HEK293T (cell line): Measurements from ENCODE around the gene SMIM3.

Experiments used
- CTCF ChIA-PET: fragments of 350-600 bp; formaldehyde crosslinking; extraction: SDS; loops from one replicate; lab custom pipeline; 2021; ENCODE audit warnings: antibody characterized with exemption, inconsistent platforms; lab: Yijun Ruan, JAX
- POLR2A ChIA-PET: fragments of 350-600 bp; formaldehyde crosslinking; extraction: SDS; loops from one replicate; lab custom pipeline; 2020; ENCODE audit warnings: antibody characterized with exemption, inconsistent platforms; lab: Yijun Ruan, JAX
- DNase-seq: peaks from one replicate; pipeline ENCODE4 v3.0.0; 2012; ENCODE audit warnings: mixed read lengths; ENCODE audit errors: extremely low spot score
- ARNT ChIP-seq: fragments of 450-650 bp; IDR thresholded peaks from 2 replicates; pipeline ENCODE4 v1.6.1; 2017; ENCODE audit warnings: mild to moderate bottlenecking
- BHLHE40 ChIP-seq: fragments of 450-650 bp; IDR thresholded peaks from 2 replicates; pipeline ENCODE4 v1.6.1; 2016; ENCODE audit warnings: mild to moderate bottlenecking, moderate library complexity, borderline replicate concordance
- CTBP1 ChIP-seq: fragments of 450-650 bp; IDR thresholded peaks from 2 replicates; pipeline ENCODE4 v1.6.1; 2016; ENCODE audit warnings: borderline replicate concordance
- ELF4 ChIP-seq: fragments of 450-650 bp; IDR thresholded peaks from 2 replicates; pipeline ENCODE4 v1.6.1; 2017; ENCODE audit warnings: antibody characterized with exemption
- FOXA1 ChIP-seq: fragments of 450-650 bp; IDR thresholded peaks from 2 replicates; pipeline ENCODE4 v1.6.1; 2016; ENCODE audit warnings: mild to moderate bottlenecking
- FOXK2 ChIP-seq: fragments of 450-650 bp; IDR thresholded peaks from 2 replicates; pipeline ENCODE4 v1.6.1; 2016; ENCODE audit warnings: mild to moderate bottlenecking
- FOXM1 ChIP-seq: fragments of 450-650 bp; IDR thresholded peaks from 2 replicates; pipeline ENCODE4 v1.6.1; 2017; ENCODE audit warnings: mild to moderate bottlenecking, borderline replicate concordance
- HDGF ChIP-seq: fragments of 450-650 bp; IDR thresholded peaks from 2 replicates; pipeline ENCODE4 v1.6.1; 2017; ENCODE audit warnings: antibody characterized with exemption, borderline replicate concordance
- L3MBTL2 ChIP-seq: fragments of 450-650 bp; conservative IDR thresholded peaks from 2 replicates; pipeline ENCODE4 v1.6.1; 2016; ENCODE audit warnings: mild to moderate bottlenecking
- LEF1 ChIP-seq: fragments of 450-650 bp; IDR thresholded peaks from 2 replicates; pipeline ENCODE4 v1.6.1; 2017; ENCODE audit warnings: mild to moderate bottlenecking, borderline replicate concordance
- NFRKB ChIP-seq: fragments of 450-650 bp; IDR thresholded peaks from 2 replicates; pipeline ENCODE4 v1.6.1; 2016; ENCODE audit warnings: mild to moderate bottlenecking, moderate library complexity
- PKNOX1 ChIP-seq: fragments of 450-650 bp; IDR thresholded peaks from 2 replicates; pipeline ENCODE4 v1.6.1; 2016
- SP1 ChIP-seq: fragments of 450-650 bp; IDR thresholded peaks from 2 replicates; pipeline ENCODE4 v1.6.1; 2017
- SUZ12 ChIP-seq: fragments of 450-650 bp; IDR thresholded peaks from 2 replicates; pipeline ENCODE4 v1.6.1; 2016; ENCODE audit warnings: mild to moderate bottlenecking
- TARDBP ChIP-seq: fragments of 450-650 bp; IDR thresholded peaks from 2 replicates; pipeline ENCODE4 v1.6.1; 2016
- ZNF384 ChIP-seq: fragments of 450-650 bp; IDR thresholded peaks from 2 replicates; pipeline ENCODE4 v1.6.1; 2016

The SMIM3 gene

GRCh38 chr5:150781706-150782614 lies 3.4 kb downstream of the SMIM3 start:
- TF ChIP-seq SP1: no peak
- TF ChIP-seq L3MBTL2: no peak
- no peak for TF ChIP-seq FOXA1
- TF ChIP-seq PKNOX1: no peak
- TF ChIP-seq ELF4: no peak
- TF ChIP-seq CTBP1: no peak
- no peak for TF ChIP-seq NFRKB
- TF ChIP-seq TARDBP: no peak
- TF ChIP-seq LEF1: no peak
- TF ChIP-seq ZNF384: no peak
- TF ChIP-seq ARNT: no peak
- no peak for TF ChIP-seq SUZ12
- TF ChIP-seq FOXK2: no peak
- TF ChIP-seq BHLHE40: no peak
- ChIA-PET POLR2A (interaction anchor here (1.1 to 1.6 kb wide), 3 partner anchors 23 to 81 kb away, joined by 3 to 7 read pairs (median 7); partner anchors contain the start of genes DCTN4 and RBM22), CTCF (interaction anchor here (2.4 kb wide), 1 partner anchor 20 kb away, joined by 12 read pairs; no protein-coding TSS in a partner anchor)
- no peak for DNase-seq

- no peak for TF ChIP-seq HDGF
- no peak for TF ChIP-seq CTBP1
- TF ChIP-seq ARNT: no peak
- POLR2A ChIA-PET: interaction anchor here (1.6 kb wide), 1 partner anchor 82 kb away, joined by 7 read pairs; the partner anchor contains the start of gene RBM22
- CTCF ChIA-PET: interaction anchor here (2.4 kb wide), 1 partner anchor 19 kb away, joined by 12 read pairs; no protein-coding TSS in a partner anchor
- DNase-seq: no peak
These were observed 4.3 kb downstream of the SMIM3 start for GRCh38 chr5:150782850-150783249.

- TF ChIP-seq FOXM1: no peak
- no peak for TF ChIP-seq TARDBP
- TF ChIP-seq FOXA1: no peak
- TF ChIP-seq CTBP1: no peak
- no peak for TF ChIP-seq HDGF
- TF ChIP-seq ARNT: no peak
- no peak for TF ChIP-seq NFRKB
- no peak for TF ChIP-seq BHLHE40
- TF ChIP-seq LEF1: no peak
- TF ChIP-seq FOXK2: no peak
- TF ChIP-seq L3MBTL2: no peak
- no peak for TF ChIP-seq SUZ12
- TF ChIP-seq ELF4: no peak
- no peak for TF ChIP-seq SP1
- no peak for TF ChIP-seq PKNOX1
- no peak for TF ChIP-seq ZNF384
- POLR2A ChIA-PET: interaction anchor here (0.7 to 1.6 kb wide), 2 partner anchors 25 to 83 kb away, joined by 3 to 7 read pairs; partner anchors contain the start of genes DCTN4 and RBM22
- CTCF ChIA-PET: interaction anchor here (0.6 to 0.9 kb wide), 3 partner anchors 17 to 222 kb away, joined by 3 to 4 read pairs (median 4); partner anchors contain the start of gene DCTN4
- DNase-seq: peak; percentile 34
These were observed 4.9 kb downstream of the SMIM3 start for GRCh38 chr5:150783422-150783928.

GRCh38 chr5:150785950-150786349 lies 7.4 kb downstream of the SMIM3 start:
- ChIA-PET POLR2A (interaction anchor here (1.4 kb wide), 1 partner anchor 85 kb away, joined by 3 read pairs; the partner anchor contains the start of gene RBM22), CTCF (interaction anchor here (0.8 to 1.1 kb wide), 2 partner anchors 15 to 185 kb away, joined by 3 read pairs; no protein-coding TSS in a partner anchor)
- no peak for DNase-seq
- TF ChIP-seq FOXA1 (no peak), BHLHE40 (no peak), L3MBTL2 (no peak), FOXK2 (no peak), NFRKB (no peak), LEF1 (no peak), TARDBP (no peak), ELF4 (no peak), CTBP1 (no peak), PKNOX1 (no peak), FOXM1 (no peak), ARNT (no peak), HDGF (no peak), SUZ12 (no peak), ZNF384 (no peak), SP1 (no peak)

DNA sequence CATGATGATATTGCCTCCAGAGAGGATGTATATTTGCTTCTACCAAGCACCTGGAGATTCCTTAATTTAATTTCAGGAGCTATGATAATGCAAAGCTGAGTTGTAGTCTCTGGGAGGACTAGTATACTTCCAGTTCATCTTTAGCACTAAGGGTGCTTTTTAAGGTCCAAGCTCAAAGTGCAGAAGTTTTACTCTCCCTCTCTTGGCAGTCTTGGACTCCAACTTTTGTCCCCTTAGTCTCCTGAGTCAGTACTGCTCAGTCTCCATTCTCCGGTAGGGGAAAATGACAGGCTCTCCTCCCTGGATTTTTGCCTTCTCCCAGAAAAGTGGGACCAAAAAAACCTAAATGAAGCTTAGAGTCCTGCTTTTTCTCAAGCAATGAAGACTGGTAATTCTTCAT lies 8.3 kb downstream of the SMIM3 start:
- TF ChIP-seq FOXK2 (no peak), ZNF384 (no peak), ARNT (no peak), BHLHE40 (no peak), TARDBP (no peak), LEF1 (no peak), FOXM1 (no peak), SP1 (no peak), ELF4 (no peak), NFRKB (no peak), L3MBTL2 (no peak), SUZ12 (no peak), FOXA1 (no peak), PKNOX1 (no peak), HDGF (no peak), CTBP1 (no peak)
- ChIA-PET POLR2A (interaction anchor here (0.5 to 1.4 kb wide), 3 partner anchors 9 to 86 kb away, joined by 3 read pairs; partner anchors contain the start of gene RBM22), CTCF (interaction anchor here (0.7 to 0.8 kb wide), 2 partner anchors 185 to 1021 kb away, joined by 3 read pairs; no protein-coding TSS in a partner anchor)
- no peak for DNase-seq
